HG02970 (cell line): ENCODE measurements around the gene CIRBP.
"Not testable (repeated sequence)": the region's sequence is repeated elsewhere in the genome, so short reads cannot be mapped to it uniquely, and the experiment has no call there.

Experiments used
- ATAC-seq: cut with Tn5 transposase; IDR thresholded peaks from one replicate; pipeline ENCODE4 v1.9.1; 2021; ENCODE audit warnings: mild to moderate bottlenecking, moderate library complexity, moderate number of reproducible peaks; ENCODE audit not compliant: unreplicated experiment, low FRiP score

CIRBP gene

DNA sequence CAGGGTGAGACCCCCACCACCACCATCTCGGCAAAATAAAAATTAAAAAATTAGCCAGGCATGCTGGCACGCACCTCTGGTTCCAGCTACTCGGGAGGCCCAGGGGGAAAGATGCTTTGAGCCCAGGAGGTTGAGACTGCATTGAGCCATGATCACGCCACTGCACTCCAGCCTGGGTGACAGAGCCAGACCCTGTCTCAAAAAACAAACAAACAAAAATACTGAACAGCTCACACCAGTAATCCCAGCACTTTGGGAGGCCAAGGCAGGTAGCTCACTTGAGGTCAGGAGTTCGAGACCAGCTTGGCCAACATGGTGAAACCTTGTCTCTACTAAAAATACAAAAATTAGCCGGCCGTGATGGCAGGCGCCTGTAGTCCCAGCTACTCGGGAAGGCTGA lies 36.2 kb downstream of the CIRBP start:
- not testable (repeated sequence) for ATAC-seq

DNA sequence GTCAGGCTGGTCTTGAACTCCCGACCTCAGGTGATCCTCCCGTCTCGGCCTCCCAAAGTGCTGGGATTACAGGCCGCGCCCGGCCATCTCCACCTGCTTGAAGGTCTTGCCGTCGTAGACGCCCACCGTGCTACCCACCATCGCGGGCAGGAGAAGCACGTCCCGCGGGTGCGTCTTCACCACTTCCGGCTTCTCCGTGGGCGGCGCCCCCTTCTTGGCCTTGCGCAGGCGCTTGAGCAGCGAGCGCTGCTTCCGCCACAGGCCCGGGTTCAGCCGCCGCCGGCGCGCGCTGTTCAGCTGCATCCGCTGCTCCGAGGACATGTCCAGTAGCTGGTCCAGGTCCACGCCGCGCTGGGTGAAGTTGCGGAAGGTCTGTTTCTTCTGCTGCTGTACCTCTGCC lies 38.2 kb downstream of the CIRBP start:
- no peak for ATAC-seq

DNA sequence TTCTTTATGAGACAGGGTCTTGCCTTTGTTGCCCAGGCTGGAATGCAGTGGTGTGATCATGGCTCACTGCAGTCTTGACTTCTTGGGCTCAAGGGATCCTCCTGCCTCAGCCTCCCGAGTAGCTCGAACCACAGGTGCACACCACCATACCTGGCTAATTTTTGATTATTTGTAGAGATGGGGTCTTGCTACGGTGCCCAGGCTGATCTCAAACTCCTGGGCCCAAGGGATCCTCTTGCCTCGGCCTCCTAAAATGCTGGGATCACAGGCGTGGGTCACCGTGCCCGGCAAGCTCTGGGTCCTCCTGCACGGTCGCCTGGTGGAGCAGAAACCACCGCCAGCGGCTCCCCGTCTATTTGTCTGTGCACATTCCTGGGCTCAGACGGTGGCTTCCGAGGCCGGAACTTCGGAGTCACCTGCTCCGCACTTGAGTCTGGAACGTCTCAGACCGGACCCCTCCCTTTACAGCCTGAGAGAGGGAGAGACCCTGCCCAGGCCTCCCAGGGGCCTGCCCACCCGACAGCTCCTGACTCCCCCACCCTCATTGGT lies 38.7 kb downstream of the CIRBP start:
- ATAC-seq: no peak

DNA sequence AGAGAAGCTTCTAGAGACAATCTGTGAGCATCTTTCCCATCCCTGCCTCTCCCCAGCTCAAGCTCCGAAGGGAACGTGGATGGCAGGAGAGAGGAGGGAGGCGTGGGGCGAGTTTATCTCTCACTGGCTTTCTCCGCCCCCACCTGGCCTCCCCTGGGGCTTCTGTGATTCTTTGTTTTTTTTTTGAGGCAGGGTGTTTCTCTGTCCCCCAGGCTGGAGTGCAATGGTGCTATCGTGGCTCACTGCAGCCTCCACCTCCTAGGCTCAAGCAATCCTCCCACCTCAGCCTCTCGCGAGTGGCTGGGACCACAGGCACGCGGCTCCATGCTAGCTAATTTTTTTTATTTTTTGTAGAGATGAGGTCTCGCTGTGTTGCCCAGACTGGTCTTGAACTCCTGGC lies 39.6 kb downstream of the CIRBP start:
- no peak for ATAC-seq

DNA sequence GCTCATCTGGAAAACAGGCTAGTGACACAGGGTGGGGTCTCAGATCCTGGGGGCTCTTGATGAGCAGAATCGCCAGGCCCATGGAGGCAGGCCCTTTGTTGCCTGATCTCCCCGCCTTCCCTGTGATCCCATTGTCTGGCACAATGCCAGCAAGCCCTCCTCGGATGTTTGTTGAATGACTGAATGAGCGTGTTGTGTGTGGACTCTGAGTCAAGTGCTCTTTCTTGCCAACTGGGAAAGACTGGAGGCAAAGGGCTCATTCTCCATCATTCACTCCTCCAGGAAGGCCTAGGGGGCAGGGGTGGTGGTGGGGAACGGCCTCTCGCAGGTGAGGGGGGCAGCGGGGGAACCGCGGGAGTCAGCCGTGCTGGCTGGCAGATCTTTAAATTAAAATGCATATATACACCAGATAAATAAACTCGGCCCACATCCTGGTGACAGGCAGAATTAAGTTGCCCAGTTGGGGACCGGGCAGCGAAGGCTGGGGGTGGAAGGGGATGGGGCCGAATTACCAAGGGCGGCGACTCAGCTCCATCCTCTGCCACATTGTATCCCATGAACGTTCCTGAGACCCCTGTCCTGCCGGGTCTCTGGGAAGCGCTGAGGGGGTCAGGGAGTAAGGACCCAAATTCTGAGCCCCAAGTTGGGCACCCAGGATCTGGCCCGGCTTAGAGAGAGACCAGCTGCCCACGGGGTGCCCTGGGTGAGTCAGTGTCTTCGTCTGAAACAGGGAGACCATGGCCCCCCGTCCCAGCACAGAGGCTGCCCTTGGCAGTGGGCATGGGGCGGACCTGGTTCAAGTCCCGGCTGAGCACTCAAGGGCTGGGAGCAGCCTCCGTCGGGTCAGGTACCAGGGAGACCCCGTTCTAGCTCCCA lies 41.1 kb downstream of the CIRBP start:
- ATAC-seq: no peak

DNA sequence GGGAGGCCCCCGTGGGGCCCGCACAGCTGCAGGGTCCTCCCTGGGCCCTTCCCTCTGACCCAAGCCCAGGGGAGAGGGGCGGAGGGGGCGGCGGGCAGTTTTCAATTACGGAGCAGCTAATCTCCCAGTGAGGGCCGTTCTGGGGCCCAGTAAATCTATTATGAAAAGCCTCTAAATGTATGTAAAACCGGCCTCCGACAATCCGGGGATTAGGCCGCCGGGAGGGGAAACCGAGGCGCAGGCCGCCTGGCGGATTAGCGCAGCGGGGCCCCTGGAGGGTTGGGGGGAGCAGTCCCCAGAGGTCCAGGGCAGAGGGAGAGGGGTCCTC lies 41.7 kb downstream of the CIRBP start:
- no peak for ATAC-seq

DNA sequence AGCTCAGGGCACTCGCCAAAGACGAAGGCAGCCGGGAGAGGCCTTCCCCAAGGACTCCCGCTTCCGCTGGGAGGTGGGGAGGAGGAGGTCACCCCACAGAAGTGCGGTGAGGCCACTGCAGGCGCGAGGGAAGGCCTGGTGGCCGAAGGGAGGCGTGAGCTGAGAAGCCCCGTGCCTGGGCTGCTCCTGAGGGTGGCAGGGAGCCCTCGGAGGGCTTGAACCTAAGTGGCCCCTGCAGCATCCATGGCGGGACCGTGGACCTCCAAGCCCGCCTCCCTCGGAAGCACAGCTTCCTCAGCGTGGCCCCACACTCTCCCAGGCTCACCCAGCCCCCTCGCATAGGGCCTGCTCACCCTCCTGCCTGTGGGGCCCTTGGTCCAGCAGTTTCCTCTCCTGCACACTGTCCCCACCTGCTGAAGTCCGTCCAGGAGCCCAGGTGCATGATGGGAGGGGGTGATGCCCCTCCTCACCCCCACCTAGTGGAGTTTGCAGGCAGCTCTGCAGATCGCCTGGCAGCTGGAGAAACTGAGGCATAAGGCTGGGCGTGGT lies 42.5 kb downstream of the CIRBP start:
- ATAC-seq: no peak

DNA sequence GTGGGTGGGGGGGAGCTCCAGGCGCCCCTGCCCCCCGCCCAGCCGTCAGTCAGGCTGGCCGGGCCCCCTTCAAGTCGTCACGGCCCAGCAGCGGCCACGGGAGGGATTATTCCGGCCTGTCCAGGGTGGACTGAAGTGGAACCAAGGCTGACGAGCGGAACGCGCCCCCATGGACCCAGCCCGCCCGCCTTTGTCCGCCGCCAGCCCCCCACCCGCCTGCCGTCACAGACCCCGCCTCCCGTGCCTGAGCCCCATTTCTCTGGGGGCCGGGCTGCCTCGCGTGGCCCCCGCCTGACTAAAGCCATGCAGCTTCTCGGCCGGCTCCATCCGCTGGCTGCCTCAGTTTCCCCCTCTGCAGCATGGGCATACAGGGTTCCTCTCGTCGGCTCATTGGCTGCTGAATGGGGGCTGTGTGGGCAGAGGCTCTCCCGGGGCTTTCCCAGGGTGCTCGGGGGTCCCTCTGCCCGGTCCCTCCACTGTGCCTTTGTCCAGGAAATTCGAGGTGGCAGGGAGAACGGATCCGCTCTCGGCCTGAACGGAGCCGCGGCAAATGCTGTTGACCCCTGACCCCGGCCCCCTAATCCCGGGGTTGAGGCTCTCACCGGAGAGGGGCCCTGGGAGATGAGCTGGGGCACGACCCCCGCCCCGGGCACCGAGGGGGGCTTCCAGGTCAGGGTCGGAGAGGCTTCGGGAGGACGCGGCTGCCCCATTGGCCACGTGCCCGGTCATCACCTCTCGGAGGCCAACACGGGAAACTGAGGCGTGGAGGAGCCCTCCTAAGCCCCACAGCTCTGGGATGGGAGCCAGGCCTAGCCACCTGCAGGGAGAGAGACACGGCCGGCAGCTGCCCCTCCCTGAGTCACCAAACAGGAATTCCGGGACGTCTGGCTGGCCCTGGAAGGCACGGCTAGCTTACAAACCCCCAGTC lies 43.9 kb downstream of the CIRBP start:
- no peak for ATAC-seq

DNA sequence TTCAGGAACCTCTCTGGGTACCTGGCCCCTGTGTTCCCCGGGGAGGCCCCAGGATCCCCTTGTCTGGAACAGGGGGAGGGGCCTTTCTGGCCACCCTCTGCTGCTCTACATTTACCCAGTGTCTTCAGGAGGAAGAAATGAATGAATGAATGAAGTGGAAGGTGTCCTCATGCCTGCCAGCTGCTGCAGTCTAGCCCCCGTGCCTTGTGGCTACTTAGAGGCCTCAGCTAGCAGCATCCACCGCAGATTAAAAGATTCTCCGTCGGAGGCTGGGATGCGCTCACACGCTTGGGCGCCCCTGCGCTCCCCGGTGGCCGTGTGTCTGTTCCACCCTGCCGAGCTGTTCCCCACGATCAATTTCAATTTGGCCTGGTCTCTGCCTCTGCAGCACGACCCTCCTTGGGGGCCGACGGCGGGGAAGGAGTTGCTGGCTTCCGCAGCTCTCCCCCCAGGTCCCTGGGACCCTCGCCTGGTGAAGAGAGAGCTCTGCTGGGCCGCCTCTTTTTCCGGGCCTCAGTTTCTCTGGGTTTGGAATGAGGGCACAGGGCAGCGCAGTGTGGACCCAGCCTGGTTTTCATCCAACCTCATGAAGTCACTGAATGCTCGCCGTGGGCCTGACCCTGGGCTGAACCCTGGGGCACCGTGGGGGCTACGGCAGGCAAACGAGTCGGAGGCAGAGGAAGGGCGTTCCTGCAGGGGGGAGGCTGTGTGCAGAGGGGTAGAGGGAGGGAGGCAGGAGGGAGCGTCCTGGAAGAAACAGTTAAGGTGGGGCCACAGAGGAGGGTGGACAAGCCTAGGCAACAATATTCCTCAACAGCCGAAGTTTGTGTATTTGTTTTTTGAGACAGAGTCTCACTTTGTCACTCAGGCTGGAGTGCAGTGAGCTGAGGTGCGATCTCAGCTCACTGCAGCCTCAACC lies 44.8 kb downstream of the CIRBP start:
- no peak for ATAC-seq

DNA sequence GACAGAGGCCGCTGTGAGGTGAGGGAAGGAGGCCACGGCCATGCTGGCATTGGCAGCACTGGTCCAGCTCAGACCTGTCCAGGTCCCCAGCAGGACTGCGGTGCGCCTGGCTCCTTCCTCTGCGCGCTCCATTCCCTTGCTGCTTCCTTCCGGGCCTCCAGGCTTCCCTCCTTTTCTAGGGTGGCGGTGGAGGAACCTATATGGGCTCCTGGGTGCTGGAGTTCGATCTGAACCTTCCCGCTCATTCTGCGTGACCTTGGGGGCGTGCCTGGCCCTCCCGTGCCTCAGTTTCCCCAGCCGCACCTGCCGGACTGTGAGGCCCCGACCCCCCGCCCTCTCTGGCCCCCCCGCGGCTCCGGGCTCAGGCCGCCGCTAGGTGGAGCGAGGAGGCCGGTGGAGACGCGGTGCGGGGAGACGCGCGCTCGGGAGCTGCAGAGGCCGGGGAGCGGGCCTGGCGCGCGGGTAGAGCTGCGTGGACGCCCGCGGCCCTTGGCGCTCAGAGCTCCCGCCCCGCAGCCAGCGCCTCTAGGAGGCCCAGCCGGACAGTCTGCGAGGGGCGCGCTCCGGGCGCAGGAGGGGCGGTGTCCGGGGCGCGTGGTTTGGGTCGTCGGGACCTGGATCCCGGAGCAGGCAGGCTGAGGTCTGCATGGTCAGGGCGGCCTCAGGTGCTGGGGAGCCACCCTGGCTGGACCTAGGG lies 46.5 kb downstream of the CIRBP start:
- no peak for ATAC-seq

DNA sequence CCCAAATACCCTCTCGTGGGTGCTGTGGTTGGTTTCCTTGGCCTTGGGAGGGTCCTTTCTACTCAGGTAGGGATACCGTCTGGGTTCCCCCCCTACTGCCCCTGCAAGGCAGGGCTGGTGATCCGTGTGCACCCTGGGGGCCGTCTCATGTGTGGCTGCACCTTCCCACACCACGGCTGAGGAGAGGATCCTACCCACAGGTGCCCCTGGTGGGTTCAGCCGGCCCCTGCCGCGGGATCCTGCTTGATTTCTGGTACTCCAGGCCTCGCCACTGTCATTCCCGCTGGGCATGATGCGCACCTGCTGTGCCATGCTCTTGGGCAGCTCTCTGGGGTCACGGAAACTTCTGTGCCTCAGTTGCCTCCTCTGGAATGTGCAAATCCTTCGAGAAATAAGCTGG lies 47.3 kb downstream of the CIRBP start:
- no peak for ATAC-seq

DNA sequence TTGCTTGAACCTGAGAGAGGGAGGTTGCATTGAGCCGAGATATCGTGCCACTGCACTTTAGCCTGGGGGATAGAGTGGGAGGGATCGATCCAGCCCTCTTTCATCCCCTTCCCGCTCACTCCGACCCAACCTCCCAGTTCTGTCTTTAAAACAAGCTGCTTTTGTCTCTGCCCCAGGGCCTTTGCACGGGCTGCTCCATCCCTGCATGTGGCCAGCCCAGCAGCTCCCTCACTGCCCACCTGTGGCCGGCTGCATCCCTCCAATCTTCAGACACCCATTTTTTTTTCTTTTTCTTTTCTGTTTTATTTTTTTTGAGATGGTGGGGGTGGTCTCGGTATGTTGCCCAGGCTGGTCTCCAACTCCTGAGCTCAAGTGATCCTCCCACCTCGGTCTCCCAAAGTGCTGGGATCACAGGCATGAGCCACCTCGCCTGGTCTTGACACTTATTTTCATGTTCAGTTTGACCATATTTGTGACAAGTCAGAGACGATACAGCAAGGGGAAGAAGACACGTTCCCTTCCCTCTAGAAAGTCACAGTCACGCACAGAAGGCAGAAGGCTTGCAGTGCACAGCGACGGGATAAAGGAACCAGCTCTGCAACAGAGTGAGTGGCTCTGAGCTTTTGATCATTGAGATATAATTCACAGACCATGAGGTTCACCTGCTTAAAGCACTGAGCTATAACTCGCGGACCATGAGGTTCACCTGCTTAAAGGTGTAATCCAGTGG lies 48.3 kb downstream of the CIRBP start:
- ATAC-seq: no peak

DNA sequence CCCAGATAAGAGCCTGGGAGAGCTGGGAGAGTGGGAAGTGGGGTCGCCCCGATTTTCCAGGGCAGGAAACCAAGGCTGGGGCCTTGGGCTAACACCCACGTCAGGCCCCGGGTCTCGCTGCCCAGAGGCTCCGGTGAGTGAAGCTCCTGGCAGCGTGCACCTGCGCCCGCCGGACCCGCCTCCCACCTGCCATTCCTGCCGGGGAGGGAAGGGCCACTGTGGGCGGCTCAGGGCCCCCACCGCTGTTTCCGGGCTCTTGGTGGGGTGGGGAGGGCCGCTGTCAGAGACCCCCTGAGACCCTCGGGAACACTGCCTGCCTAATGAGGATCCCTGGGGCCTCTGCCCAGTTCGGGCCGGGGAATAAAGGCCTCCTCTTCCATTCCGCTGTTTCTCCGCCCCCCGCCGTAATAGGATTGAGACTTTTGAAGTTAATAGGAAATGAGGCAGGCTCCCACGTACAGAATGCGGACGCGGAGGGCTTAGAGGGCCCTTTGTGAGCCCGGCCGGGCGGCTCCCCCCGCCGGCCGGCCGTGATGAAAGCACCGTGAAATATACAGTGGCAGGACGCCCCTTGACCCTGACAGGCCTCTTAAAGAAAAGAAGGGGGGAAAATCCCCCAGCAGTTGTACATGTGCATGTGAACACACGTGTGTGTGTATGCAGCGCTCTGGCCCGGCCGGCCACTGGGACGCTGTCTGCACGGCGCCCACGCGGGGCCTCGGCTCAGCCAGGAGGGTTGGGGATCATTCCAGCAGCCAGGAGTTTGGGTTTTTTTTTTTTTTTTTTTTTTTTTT lies 49.7 kb downstream of the CIRBP start:
- no peak for ATAC-seq

DNA sequence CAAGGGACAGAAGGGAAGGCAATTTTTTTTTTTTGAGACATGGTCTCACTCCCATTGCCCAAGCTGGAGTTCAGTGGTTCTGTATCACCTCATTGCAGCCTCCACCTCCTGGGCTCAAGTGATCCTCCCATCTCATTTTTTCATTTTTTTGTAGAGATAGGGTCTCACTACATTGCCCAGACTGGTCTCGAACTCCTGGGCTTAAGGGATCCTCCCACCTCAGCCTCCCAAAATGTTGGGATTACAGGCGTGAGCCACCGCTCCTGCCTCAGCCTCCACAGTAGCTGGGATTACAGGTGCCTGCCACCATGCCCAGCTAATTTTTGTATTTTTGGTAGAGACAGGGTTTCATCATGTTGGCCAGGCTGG lies 51.1 kb downstream of the CIRBP start:
- ATAC-seq: not testable (repeated sequence)

DNA sequence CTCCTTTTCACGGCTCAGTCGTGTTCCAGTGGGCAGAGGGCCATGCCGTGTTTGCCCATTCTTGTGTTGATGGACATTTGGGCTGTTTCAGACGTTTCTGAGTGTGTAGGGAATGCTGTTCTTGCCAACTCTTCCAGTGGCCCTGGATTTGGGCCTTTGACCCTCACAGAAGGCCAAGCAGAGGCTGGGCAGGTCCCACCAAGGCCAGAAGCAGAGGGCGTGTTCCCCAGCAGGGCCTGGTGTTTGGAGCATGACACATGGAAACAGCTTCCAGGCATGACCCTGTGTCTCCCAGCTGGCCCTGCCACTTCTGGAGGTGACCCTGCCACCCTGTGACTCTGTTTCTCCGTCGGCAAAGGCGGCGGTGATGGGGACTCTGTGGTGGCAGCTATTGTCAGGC lies 52.4 kb downstream of the CIRBP start:
- no peak for ATAC-seq

DNA sequence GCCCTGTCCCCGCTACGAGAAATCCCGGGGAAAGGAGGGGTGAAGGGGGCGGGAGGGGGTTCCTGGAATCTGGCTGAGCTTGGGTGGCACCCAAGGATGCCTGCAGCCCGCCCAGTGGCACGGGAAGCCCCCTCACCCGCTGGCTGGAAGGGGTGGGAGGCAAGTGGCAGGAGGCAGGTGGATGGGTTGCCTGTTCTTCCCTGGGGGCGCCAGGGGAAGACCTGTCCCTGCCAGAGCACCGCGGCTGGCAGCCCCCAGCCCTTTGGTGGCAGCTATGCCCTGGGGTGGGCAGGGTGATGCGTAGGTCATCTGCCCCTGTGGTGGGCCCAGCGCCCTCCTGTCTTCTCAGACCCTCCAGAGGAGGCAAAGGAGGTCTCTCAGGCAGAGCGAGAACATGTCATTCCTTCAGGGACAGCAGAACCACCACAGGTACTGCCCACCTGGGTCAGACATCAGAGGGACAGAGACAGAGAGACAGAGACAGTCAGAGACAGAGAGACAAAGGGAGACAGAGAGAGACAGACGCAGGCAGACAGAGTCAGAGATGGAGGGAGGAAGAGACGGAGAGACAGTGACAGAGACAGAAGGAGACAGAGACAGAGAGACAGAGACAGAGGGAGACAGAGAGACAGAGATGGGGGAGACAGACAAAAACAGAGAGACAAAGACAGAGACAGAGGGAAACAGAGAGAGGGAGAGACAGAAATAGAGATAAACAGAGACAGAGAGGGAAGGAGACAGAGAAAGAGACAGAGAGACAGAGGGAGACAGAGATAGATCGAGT lies 53.3 kb downstream of the CIRBP start:
- ATAC-seq: no peak

DNA sequence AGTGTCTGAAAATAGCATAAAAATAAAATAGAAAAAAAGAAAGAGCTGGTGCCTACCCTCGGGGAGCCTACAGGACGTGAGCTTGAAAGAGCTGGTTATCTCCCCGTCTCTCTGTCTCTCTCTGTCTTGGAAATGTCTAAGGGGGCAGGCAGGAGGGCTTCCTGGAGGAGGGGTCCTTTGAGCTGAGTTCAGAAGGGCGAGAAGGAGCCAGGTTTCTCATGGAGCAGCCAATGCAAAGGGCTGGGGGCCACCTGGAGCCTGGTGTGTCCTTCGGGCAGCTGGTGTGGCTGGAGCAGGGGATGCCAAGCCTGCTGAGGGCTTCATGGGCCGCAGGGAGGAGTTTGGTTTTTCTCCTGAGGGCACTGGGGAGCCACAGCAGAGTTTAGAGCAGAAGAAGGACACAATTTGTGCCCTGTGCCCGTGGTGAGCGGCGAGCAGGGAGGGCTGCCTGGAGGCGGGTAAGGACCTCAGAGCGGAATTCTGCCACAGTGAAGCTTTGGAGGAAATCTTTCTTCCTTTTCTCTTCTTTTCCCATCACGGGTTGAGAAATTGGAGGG lies 55.2 kb downstream of the CIRBP start:
- no peak for ATAC-seq
